CD14-positive monocyte (primary cell): ENCODE results near the gene IL6R. TPM values are rescaled to one million over a fixed set of nuclear protein-coding genes. Genes with fewer than 3 reads are reported as not detected.

ENCODE experiments used
- DNase-seq, 3 donors: peaks; one replicate each; pipeline ENCODE4 v3.0.0-alpha.2; 2011 to 2022
- H2AFZ ChIP-seq: 2 replicates; pipeline ENCODE4 v1.6.0; 2012; ENCODE audit warnings: mild to moderate bottlenecking, low read depth, low read length, inconsistent platforms; ENCODE audit not compliant: insufficient read depth, poor library complexity, severe bottlenecking
- H3K27ac ChIP-seq, 2 donors: 1 replicate in 1 of 2; 2 replicates in 1 of 2; pipeline ENCODE4 v1.5.1; 2012 to 2013; ENCODE audit warnings: low read length in 2 of 2, control low read depth in 1 of 2, inconsistent platforms in 1 of 2, low read depth in 1 of 2, mild to moderate bottlenecking in 1 of 2
- H3K27me3 ChIP-seq, 2 donors: one replicate each; pipeline versions ENCODE4 v1.6.0 to v1.6.1; 2011 to 2013; ENCODE audit warnings: low read length in 2 of 2; ENCODE audit not compliant: control insufficient read depth in 2 of 2, insufficient read depth in 2 of 2
- H3K36me3 ChIP-seq, 2 donors: replicated peaks in 1 of 2; 1 replicate in 1 of 2; 2 replicates in 1 of 2; pipeline versions ENCODE4 v1.5.1 to v1.6.1; 2012 to 2013; ENCODE audit warnings: low read length in 2 of 2, control low read depth in 1 of 2, inconsistent platforms in 1 of 2, mild to moderate bottlenecking in 1 of 2; ENCODE audit not compliant: insufficient read depth in 2 of 2, control insufficient read depth in 1 of 2
- H3K4me1 ChIP-seq, 2 donors: 1 replicate in 1 of 2; 2 replicates in 1 of 2; pipeline versions ENCODE4 v1.5.1 to v1.6.1; 2012 to 2013; ENCODE audit warnings: low read length in 2 of 2, control low read depth in 1 of 2, inconsistent platforms in 1 of 2, mild to moderate bottlenecking in 1 of 2, moderate library complexity in 1 of 2; ENCODE audit not compliant: insufficient read depth in 2 of 2, control insufficient read depth in 1 of 2
- H3K4me2 ChIP-seq: replicated peaks from 2 replicates; pipeline ENCODE3; 2012; ENCODE audit warnings: low read length, moderate library complexity, mild to moderate bottlenecking; ENCODE audit not compliant: poor library complexity, severe bottlenecking; ENCODE audit errors: extremely low read depth
- H3K4me3 ChIP-seq, 3 experiments: fragments of 200-600 bp in 1 of 3; sonication (generic) in 1 of 3; replicated peaks in 1 of 3; 1 replicate in 2 of 3; 2 replicates in 1 of 3; pipeline ENCODE4 v1.5.1; 2011 to 2013; ENCODE audit warnings: low read length in 3 of 3, mild to moderate bottlenecking in 3 of 3, control low read depth in 2 of 3, low read depth in 2 of 3, inconsistent platforms in 1 of 3, moderate library complexity in 1 of 3
- H3K79me2 ChIP-seq: 2 replicates; pipeline ENCODE4 v1.6.0; 2012; ENCODE audit warnings: mild to moderate bottlenecking, control low read depth, inconsistent platforms, low read length, moderate library complexity; ENCODE audit not compliant: insufficient read depth
- H3K9ac ChIP-seq: 2 replicates; pipeline ENCODE4 v1.6.0; 2017; ENCODE audit warnings: low read length, mild to moderate bottlenecking; ENCODE audit not compliant: insufficient read depth, poor library complexity, severe bottlenecking
- H3K9me3 ChIP-seq, 2 donors: replicated peaks in 1 of 2; 1 replicate in 1 of 2; 2 replicates in 1 of 2; pipeline versions ENCODE4 v1.5.1 to v1.6.1; 2012 to 2013; ENCODE audit warnings: low read length in 2 of 2, control low read depth in 1 of 2; ENCODE audit not compliant: control insufficient read depth in 1 of 2, insufficient read depth in 1 of 2
- H4K20me1 ChIP-seq: 2 replicates; pipeline ENCODE4 v1.6.0; 2012; ENCODE audit warnings: mild to moderate bottlenecking, low read length, control low read depth, moderate library complexity; ENCODE audit not compliant: insufficient read depth
- H3K27ac Mint-ChIP-seq, 7 donors: one replicate each; pipeline ENCODE4 v1.8.0; 2020; ENCODE audit warnings: mild to moderate bottlenecking in 7 of 7, mixed read lengths in 7 of 7, moderate library complexity in 6 of 7, inconsistent platforms in 2 of 7
- H3K27me3 Mint-ChIP-seq, 3 donors: one replicate each; pipeline ENCODE4 v1.8.0; 2021 to 2022; ENCODE audit warnings: low read depth in 3 of 3, mild to moderate bottlenecking in 3 of 3, mixed read lengths in 3 of 3, moderate library complexity in 3 of 3, inconsistent platforms in 1 of 3
- H3K36me3 Mint-ChIP-seq, 2 donors: one replicate each; pipeline ENCODE4 v1.8.0; 2020; ENCODE audit warnings: mixed read lengths in 2 of 2, inconsistent platforms in 1 of 2, mild to moderate bottlenecking in 1 of 2
- H3K4me1 Mint-ChIP-seq: one replicate; pipeline ENCODE4 v1.8.0; 2020; ENCODE audit warnings: mild to moderate bottlenecking, mixed read lengths
- H3K4me3 Mint-ChIP-seq, 2 donors: one replicate each; pipeline ENCODE4 v1.8.0; 2020; ENCODE audit warnings: mild to moderate bottlenecking in 2 of 2, mixed read lengths in 2 of 2, moderate library complexity in 1 of 2
- H3K9me3 Mint-ChIP-seq, 7 donors: one replicate each; pipeline ENCODE4 v1.8.0; 2020 to 2022; ENCODE audit warnings: mixed read lengths in 7 of 7, mild to moderate bottlenecking in 6 of 7, moderate library complexity in 6 of 7, inconsistent platforms in 2 of 7
- CTCF ChIP-seq: fragments of 200-600 bp; IDR thresholded peaks from one replicate; pipeline ENCODE4 v1.8.0; 2022; ENCODE audit warnings: antibody characterized with exemption, mild to moderate bottlenecking
- WGBS: methylation state at CpG from one replicate; pipeline ENCODE4 v1.1.5; 2013; ENCODE audit warnings: missing lambda C conversion rate; ENCODE audit not compliant: insufficient coverage; 5-methylcytosine and 5-hydroxymethylcytosine counted together
- intact Hi-C, 2 donors: fragments of 100-400 bp; cut with micrococcal nuclease; formaldehyde crosslinking; loops; one replicate each; pipeline versions ENCODE4 v1.15.0 to v1.15.1; 2023
- polyA plus RNA-seq, 3 donors: library from polyadenylated mRNA; depleted of rRNA in 1 of 3; unstranded in 2 of 3; stranded (reverse) in 1 of 3; fragments of 300-500 nt in 2 of 3; fragments of >200 nt in 1 of 3; fragmentation: Illumina TruSeq in 2 of 3; gene quantifications; 1 replicate in 2 of 3; 2 replicates in 1 of 3; pipeline ENCODE4 v1.2.3, GENCODE V29; 2012 to 2021

The IL6R gene
- polyA plus RNA-seq, 3 donors, result 56.4 to 81.7 (median 62.1) TPM

- Histone ChIP-seq H3K27me3 (no peaks in the 10 kb centered on the region), H4K20me1 (peaks cover 64% of the 10 kb centered on the region), H3K4me2 (no peak overlapping the region), H2AFZ (no peak overlapping the region), H3K9ac (no peak overlapping the region), H3K9me3 (no peaks in the 10 kb centered on the region), H3K79me2 (peaks cover 95% of the 10 kb centered on the region), H3K4me1 (peaks cover 55 to 63% of the 10 kb centered on the region in 2 donors), H3K27ac (no peak overlapping the region), H3K36me3 (peaks cover 74 to 75% of the 10 kb centered on the region in 2 donors), H3K4me3 (no peak overlapping the region)
- TF ChIP-seq CTCF, result no peak
- WGBS, result 98% methylated on average over 8 of the region's 9 CpGs
- H3K36me3 Mint-ChIP-seq, result peaks cover 79 to 98% of the 10 kb centered on the region in 2 donors
- peaks cover 0 to 2% (median 0%) of the 10 kb centered on the region in 3 donors for H3K27me3 Mint-ChIP-seq
- peaks cover 58% of the 10 kb centered on the region for H3K4me1 Mint-ChIP-seq
- H3K27ac Mint-ChIP-seq, result peak overlapping the region; percentile 30 to 90 (median 77)
- intact Hi-C loops, result no loop called here
- H3K9me3 Mint-ChIP-seq, result no peaks in the 10 kb centered on the region
- no peak overlapping the region for H3K4me3 Mint-ChIP-seq
- no peak for DNase-seq
Observed at GRCh38 chr1:154436433-154436832, 31.3 kb downstream of the IL6R start.

- Histone ChIP-seq H3K4me2 (peak overlapping the region; percentile 16), H3K36me3 (peaks cover 86 to 92% of the 10 kb centered on the region in 2 donors), H3K4me3 (peak overlapping the region in 1 of 3 experiments; percentile 19), H3K27ac (peak overlapping the region; percentile 75 to 90), H3K9ac (peak overlapping the region; percentile 48), H4K20me1 (peaks cover 79% of the 10 kb centered on the region), H3K79me2 (peaks cover 95% of the 10 kb centered on the region), H3K4me1 (peaks cover 29 to 41% of the 10 kb centered on the region in 2 donors), H3K9me3 (no peaks in the 10 kb centered on the region), H3K27me3 (no peaks in the 10 kb centered on the region), H2AFZ (no peak overlapping the region)
- Mint-ChIP-seq H3K4me3 (peak overlapping the region in 1 of 2 donors; percentile 56), H3K27me3 (peaks cover 0 to 4% (median 0%) of the 10 kb centered on the region in 3 donors), H3K9me3 (peaks cover 0 to 1% (median 0%) of the 10 kb centered on the region in 7 donors), H3K27ac (peak overlapping the region; percentile 87 to 99 (median 94)), H3K4me1 (peaks cover 44% of the 10 kb centered on the region), H3K36me3 (peaks cover 81 to 97% of the 10 kb centered on the region in 2 donors)
- DNase-seq, result peak in 2 of 3 donors; percentile 50 to 71
- intact Hi-C loops, result loop anchor here (2.0 to 5.0 kb wide), 3 partner anchors 17 to 38 kb away; no protein-coding TSS in a partner anchor
- 100% methylated on average over 2 of the region's 6 CpGs for WGBS
- no peak for TF ChIP-seq CTCF
Observed at GRCh38 chr1:154440036-154440804, 35.1 kb downstream of the IL6R start.
